GM12891 (cell line): ENCODE measurements around the gene CACTIN.

ENCODE experiments used
- POLR2A ChIP-seq: IDR thresholded peaks from 2 replicates; pipeline ENCODE4 v1.6.1; 2011; ENCODE audit warnings: low read depth, low read length, control low read depth
- POLR2AphosphoS5 ChIP-seq: IDR thresholded peaks from 2 replicates; pipeline ENCODE4 v1.6.1; 2011; ENCODE audit warnings: low read depth, low read length, control low read depth
- POU2F2 ChIP-seq: IDR thresholded peaks from 2 replicates; pipeline ENCODE4 v1.6.1; 2011; ENCODE audit warnings: low read depth, mild to moderate bottlenecking, control low read depth, low read length, moderate library complexity
- TAF1 ChIP-seq: IDR thresholded peaks from 2 replicates; pipeline ENCODE4 v1.6.1; 2011; ENCODE audit warnings: low read depth, low read length, control low read depth

DNA sequence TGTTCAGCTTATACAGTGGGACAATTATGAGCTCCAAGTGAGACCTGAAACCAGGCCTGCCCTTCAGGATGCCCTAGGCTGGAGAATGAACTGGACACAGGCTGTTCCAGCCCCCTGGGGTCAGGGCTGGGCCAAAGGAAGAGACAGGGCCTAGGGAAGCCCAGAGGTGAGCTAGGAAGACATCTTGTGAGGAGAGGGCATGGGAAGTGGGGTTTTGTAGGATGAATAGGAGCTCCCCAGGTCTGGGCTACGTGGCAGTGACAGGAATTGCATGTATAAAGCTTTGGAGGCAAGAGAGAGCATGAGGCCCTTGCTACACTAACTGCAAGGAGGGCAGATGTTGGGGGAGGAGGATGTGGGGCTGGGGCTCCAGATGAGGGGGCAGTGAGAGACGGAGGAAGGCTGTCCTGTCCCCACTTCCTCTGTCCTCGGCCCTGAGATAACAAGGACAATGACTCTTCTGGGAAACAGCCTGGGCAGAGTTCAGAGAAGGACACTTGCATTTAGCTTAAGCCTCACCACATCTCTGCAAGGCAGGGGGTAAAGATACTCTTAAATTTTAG, 18.4 kb downstream of the CACTIN start:
- TF ChIP-seq POLR2AphosphoS5 (no peak), POLR2A (no peak), TAF1 (no peak), POU2F2 (no peak)
